Thyroid gland (tissue), 4 donors: ENCODE results near the gene CLIC5.

Experiments
- POLR2A ChIP-seq, 2 donors: fragments of 450-650 bp; IDR thresholded peaks; one replicate each; pipeline ENCODE4 v1.6.1; 2017; ENCODE audit warnings: antibody characterized with exemption in 2 of 2, mild to moderate bottlenecking in 2 of 2, moderate library complexity in 1 of 2
- TF ChIP-seq, protein P1 (sequence below), 6 experiments: fragments of 200-600 bp in 3 of 6; fragments of 450-650 bp in 3 of 6; sonication (generic) in 3 of 6; IDR thresholded peaks; one replicate each; pipeline ENCODE4 v1.5.1; 2016 to 2019; ENCODE audit warnings: antibody characterized with exemption in 6 of 6, mild to moderate bottlenecking in 2 of 6, inconsistent platforms in 1 of 6, moderate library complexity in 1 of 6

DNA sequence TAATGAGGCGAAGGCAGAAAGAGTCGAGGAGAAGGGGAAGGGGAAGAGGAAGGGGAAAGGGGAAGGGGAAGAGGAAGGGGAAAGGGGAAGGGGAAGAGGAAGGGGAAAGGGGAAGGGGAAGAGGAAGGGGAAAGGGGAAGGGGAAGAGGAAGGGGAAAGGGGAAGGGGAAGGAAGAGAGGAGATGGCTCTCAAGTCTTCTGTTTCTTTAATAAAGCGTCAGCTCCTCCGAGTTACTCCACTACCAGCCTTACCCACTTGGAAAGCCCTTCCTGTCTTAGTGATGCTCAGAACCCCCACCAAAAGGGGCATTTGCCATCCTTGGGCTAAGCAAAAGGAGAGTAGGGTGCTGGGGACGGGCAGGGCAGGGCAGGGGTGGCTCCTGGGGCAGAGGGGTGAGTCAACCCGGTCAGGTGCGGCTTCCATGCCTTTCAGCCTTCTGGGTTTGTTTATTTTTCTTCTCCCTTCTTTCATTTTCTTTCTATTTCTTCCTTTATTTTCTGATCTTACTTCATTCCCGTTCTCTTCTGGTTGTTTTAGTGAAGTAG, 476 bp upstream of the CLIC5 start:
- TF ChIP-seq, protein P1, sequence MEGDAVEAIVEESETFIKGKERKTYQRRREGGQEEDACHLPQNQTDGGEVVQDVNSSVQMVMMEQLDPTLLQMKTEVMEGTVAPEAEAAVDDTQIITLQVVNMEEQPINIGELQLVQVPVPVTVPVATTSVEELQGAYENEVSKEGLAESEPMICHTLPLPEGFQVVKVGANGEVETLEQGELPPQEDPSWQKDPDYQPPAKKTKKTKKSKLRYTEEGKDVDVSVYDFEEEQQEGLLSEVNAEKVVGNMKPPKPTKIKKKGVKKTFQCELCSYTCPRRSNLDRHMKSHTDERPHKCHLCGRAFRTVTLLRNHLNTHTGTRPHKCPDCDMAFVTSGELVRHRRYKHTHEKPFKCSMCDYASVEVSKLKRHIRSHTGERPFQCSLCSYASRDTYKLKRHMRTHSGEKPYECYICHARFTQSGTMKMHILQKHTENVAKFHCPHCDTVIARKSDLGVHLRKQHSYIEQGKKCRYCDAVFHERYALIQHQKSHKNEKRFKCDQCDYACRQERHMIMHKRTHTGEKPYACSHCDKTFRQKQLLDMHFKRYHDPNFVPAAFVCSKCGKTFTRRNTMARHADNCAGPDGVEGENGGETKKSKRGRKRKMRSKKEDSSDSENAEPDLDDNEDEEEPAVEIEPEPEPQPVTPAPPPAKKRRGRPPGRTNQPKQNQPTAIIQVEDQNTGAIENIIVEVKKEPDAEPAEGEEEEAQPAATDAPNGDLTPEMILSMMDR (IDR thresholded peaks at IDR 0.05): no peak
- TF ChIP-seq POLR2A (IDR thresholded peaks at IDR 0.05): no peak
